Measurements from ENCODE around the gene PDE3A. TPM values are rescaled to one million over a fixed set of nuclear protein-coding genes. Genes with fewer than 3 reads are reported as not detected.

Gene PDE3A
- total and polyA plus RNA-seq, 2 of the 4 experiments (the other 2 are of a cell fraction): 0.09 to 0.18 TPM

- Histone ChIP-seq H2AFZ (replicated peaks; ENCODE audit: low read length, poor library complexity) (no peak overlapping the region), H3K18ac (ENCODE audit: low read depth, low read length) (no peak overlapping the region), H2BK20ac (ENCODE audit: low read depth, low read length) (no peak overlapping the region), H3K9me1 (ENCODE audit: insufficient read depth, low read length) (peaks cover 7% of the 10 kb centered on the region), H3K4me3 (ENCODE audit: insufficient read depth, low read depth, low read length) (no peak overlapping the region), H2BK5ac (ENCODE audit: low read depth, low read length, poor library complexity, severe bottlenecking) (peak overlapping the region; percentile 90), H3K27me3 (ENCODE audit: control insufficient read depth, insufficient read depth, low read length) (no peaks in the 10 kb centered on the region), H3K4me2 (ENCODE audit: low read depth, low read length) (no peak overlapping the region), H3K4ac (ENCODE audit: low read depth, low read length) (no peak overlapping the region; the same call in 1 of the 2 replicates), H4K91ac (ENCODE audit: insufficient read depth, low read depth, low read length) (no peak overlapping the region), H4K8ac (ENCODE audit: low read depth in 2 of 2, low read length in 2 of 2) (0 out of 4 replicates have a peak overlapping the region, but pooled peaks of 1 of the 2 experiments have one; percentile 47), H3K27ac (ENCODE audit: insufficient read depth, low read length) (no peak overlapping the region), H3K79me1 (ENCODE audit: low read depth in 1 of 2, low read length in 2 of 2) (no peaks in the 10 kb centered on the region), H3K9me3 (ENCODE audit: control insufficient read depth, insufficient read depth, low read length) (no peaks in the 10 kb centered on the region), H3K4me1 (ENCODE audit: control insufficient read depth, insufficient read depth, low read length) (peaks cover 10% of the 10 kb centered on the region), H4K20me1 (ENCODE audit: insufficient read depth, low read length) (no peaks in the 10 kb centered on the region), H3K23ac (ENCODE audit: low read depth, low read length) (no peak overlapping the region), H3K9ac (ENCODE audit: low read depth, low read length) (no peak overlapping the region), H2AK9ac (replicated peaks; ENCODE audit: low read depth, low read length, poor library complexity) (no peak overlapping the region), H2AK5ac (ENCODE audit: low read depth, low read length) (no peak overlapping the region; the same call in 1 of the 2 replicates), H2BK120ac (ENCODE audit: low read depth, low read length) (peak overlapping the region; percentile 85; the same call in 1 of the 2 replicates), H3K36me3 (ENCODE audit: control insufficient read depth, insufficient read depth, low read length) (no peaks in the 10 kb centered on the region), H3K14ac (replicated peaks; ENCODE audit: low read depth, low read length) (no peak overlapping the region), H4K5ac (ENCODE audit: low read depth, low read length) (no peak overlapping the region), H3K56ac (ENCODE audit: extremely low read depth, insufficient read depth, low read length) (no peak overlapping the region), H2BK15ac (ENCODE audit: low read depth, low read length) (no peak overlapping the region)
- in situ Hi-C loops (cut with MboI; ENCODE audit: low sequenced_read_pairs): no loop called here
- ATAC-seq (ENCODE audit: low read depth) (no peak), DNase-seq (no peak)
- ChIA-PET POLR2A (ENCODE audit: unreplicated experiment) (interaction anchor here (0.5 kb wide), 1 partner anchor 83 kb away, joined by 4 read pairs; no protein-coding TSS in a partner anchor), CTCF (interaction anchor here (0.6 to 0.7 kb wide), 3 partner anchors 95 to 747 kb away, joined by 3 read pairs; no protein-coding TSS in a partner anchor)
- no TSS peak for BruUV-seq (replicated peaks)
- intact Hi-C loops (cut with micrococcal nuclease): loop anchor here (5.0 kb wide), 1 partner anchor 685 kb away; no protein-coding TSS in a partner anchor
- TF ChIP-seq MAZ (IDR thresholded peaks at IDR 0.05; ENCODE audit: borderline replicate concordance, low read depth, low read length) (no peak), FOS (IDR thresholded peaks at IDR 0.05; ENCODE audit: low read depth, low read length) (no peak), NFE2L2 (IDR thresholded peaks at IDR 0.05; ENCODE audit: low read depth, low read length) (no peak), CTCF (conservative IDR thresholded peaks at IDR 0.05; ENCODE audit: low read depth, low read length) (no peak), RCOR1 (IDR thresholded peaks at IDR 0.05; ENCODE audit: insufficient replicate concordance, low read length) (no peak), CEBPB (IDR thresholded peaks at IDR 0.05; ENCODE audit: low read depth, low read length) (no peak), RFX5 (IDR thresholded peaks at IDR 0.05; ENCODE audit: low read depth, low read length) (no peak), MXI1 (IDR thresholded peaks at IDR 0.05; ENCODE audit: borderline replicate concordance, low read depth, low read length) (no peak), MAFK (IDR thresholded peaks at IDR 0.05; ENCODE audit: low read depth, low read length) (no peak)
- dilution Hi-C loops (cut with HindIII; ENCODE audit: low sequenced_read_pairs, unreplicated experiment): no loop called here
- WGBS, 2 experiments (ENCODE audit: extremely low coverage in 2 of 2, insufficient read length in 1 of 2): no CpG with 5 or more reads among the region's 2 CpGs
Measured at GRCh38 chr12:20487519-20487918, 119.2 kb downstream of the PDE3A start.

Data from IMR-90 (cell line).